PFSK-1 (cell line): ENCODE results near the gene PPM1H. TPM values are rescaled to one million over a fixed set of nuclear protein-coding genes. Genes with fewer than 3 reads are reported as not detected.

ENCODE experiments used
- FOXP2 ChIP-seq: optimal IDR thresholded peaks from 2 replicates; pipeline ENCODE3; 2011; ENCODE audit warnings: borderline replicate concordance, control low read depth, inconsistent platforms; ENCODE audit not compliant: insufficient read depth; ENCODE audit errors: extremely low read length, extremely low read depth
- POLR2AphosphoS5 ChIP-seq: IDR thresholded peaks from 2 replicates; pipeline ENCODE4 v1.6.1; 2012; ENCODE audit warnings: low read depth, mild to moderate bottlenecking, control low read depth, low read length, moderate library complexity
- SIN3A ChIP-seq: IDR thresholded peaks from 2 replicates; pipeline ENCODE4 v1.6.1; 2012; ENCODE audit warnings: mild to moderate bottlenecking, low read length, moderate library complexity, borderline replicate concordance; ENCODE audit not compliant: insufficient read depth
- TAF1 ChIP-seq: IDR thresholded peaks from 2 replicates; pipeline ENCODE4 v1.6.1; 2012; ENCODE audit warnings: low read length, control low read depth, borderline replicate concordance; ENCODE audit not compliant: insufficient read depth
- polyA plus RNA-seq: library from polyadenylated mRNA; unstranded; fragments of >200 nt; gene quantifications from one replicate; pipeline ENCODE4 v1.2.1, GENCODE V29; 2012; ENCODE audit warnings: low read depth, missing spikeins; ENCODE audit not compliant: insufficient read length
- TF ChIP-seq, protein P1 (sequence below), 2 experiments: IDR thresholded peaks; 2 replicates each; pipeline versions ENCODE4 v1.6.1 to v1.8.0; 2011 to 2012; ENCODE audit warnings: low read depth in 2 of 2, low read length in 2 of 2, control low read depth in 1 of 2, inconsistent platforms in 1 of 2, mild to moderate bottlenecking in 1 of 2, moderate library complexity in 1 of 2; ENCODE audit not compliant: insufficient read depth in 1 of 2

PPM1H gene, protein sequence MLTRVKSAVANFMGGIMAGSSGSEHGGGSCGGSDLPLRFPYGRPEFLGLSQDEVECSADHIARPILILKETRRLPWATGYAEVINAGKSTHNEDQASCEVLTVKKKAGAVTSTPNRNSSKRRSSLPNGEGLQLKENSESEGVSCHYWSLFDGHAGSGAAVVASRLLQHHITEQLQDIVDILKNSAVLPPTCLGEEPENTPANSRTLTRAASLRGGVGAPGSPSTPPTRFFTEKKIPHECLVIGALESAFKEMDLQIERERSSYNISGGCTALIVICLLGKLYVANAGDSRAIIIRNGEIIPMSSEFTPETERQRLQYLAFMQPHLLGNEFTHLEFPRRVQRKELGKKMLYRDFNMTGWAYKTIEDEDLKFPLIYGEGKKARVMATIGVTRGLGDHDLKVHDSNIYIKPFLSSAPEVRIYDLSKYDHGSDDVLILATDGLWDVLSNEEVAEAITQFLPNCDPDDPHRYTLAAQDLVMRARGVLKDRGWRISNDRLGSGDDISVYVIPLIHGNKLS
- 0.67 TPM for polyA plus RNA-seq

DNA sequence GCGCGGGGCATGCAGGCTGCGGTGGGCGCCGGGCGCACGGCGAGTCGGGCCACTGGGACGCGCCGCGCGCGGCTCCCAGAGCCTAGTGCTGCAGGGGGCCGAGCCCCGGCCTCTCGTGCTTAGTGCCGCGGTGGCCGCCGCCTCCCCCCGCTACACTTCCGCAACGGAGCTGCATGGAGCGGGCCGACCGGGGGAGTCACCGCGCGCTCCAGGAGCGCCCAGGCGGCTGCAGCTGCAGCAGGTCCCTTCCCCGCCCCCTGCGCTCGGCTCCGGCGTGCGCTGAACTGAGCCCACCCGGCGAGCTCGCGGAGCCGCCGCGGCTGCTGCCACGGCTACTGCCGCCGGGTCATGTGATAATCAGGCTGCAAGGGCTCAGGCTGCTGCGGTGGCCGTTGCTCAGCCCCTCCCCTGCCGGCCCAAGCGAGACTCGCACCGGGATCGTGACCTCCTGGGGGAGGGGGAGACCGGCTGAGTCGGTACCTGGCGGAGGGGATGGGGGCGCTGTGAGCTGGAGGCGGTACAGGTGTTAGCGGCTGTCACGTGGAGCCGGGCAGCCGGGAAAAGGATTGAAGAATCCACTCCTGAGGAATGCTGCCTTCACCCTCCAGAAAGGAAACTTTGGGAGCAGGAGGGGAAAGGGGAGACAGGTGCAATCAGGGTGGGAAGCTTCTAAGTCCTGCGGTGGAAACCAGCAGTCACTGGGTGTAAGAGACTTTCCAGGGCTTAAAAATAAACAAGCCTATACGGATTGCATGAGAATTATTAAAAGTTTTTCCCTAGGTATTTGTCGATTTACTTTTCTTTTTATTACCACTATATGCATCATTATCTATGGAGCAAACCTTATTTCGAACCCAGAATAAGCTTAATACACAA, at the start of gene PPM1H:
Gene PPM1H, minus strand, starts transcription at position 352 of the 876 bp plus-strand sequence. CDS start 414 bp downstream, outside the sequence.
- TF ChIP-seq POLR2AphosphoS5 (no peak), TAF1 (no peak), SIN3A (no peak)

DNA sequence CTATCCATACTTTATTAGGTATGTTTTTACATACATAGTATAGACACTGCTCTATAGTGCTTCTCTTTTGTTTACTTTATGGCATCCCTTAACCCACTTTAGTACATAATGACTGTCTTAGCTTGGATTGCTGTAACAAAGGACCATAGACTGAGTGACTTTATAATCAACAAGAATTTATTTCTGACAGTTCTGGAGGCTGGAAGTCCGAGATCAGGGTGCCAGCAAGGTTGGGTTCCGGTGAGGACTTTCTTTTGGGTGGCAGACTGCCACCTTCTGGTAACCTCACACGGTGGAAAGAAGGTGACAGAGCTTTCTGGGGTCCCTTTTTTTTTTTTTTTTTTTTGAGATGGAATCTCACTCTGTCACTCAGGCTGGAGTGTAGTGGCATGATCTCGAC, 48.6 kb upstream of the PPM1H start:
- TF ChIP-seq FOXP2 (no peak), TAF1 (no peak), POLR2AphosphoS5 (no peak), SIN3A (no peak)
- TF ChIP-seq, protein P1, sequence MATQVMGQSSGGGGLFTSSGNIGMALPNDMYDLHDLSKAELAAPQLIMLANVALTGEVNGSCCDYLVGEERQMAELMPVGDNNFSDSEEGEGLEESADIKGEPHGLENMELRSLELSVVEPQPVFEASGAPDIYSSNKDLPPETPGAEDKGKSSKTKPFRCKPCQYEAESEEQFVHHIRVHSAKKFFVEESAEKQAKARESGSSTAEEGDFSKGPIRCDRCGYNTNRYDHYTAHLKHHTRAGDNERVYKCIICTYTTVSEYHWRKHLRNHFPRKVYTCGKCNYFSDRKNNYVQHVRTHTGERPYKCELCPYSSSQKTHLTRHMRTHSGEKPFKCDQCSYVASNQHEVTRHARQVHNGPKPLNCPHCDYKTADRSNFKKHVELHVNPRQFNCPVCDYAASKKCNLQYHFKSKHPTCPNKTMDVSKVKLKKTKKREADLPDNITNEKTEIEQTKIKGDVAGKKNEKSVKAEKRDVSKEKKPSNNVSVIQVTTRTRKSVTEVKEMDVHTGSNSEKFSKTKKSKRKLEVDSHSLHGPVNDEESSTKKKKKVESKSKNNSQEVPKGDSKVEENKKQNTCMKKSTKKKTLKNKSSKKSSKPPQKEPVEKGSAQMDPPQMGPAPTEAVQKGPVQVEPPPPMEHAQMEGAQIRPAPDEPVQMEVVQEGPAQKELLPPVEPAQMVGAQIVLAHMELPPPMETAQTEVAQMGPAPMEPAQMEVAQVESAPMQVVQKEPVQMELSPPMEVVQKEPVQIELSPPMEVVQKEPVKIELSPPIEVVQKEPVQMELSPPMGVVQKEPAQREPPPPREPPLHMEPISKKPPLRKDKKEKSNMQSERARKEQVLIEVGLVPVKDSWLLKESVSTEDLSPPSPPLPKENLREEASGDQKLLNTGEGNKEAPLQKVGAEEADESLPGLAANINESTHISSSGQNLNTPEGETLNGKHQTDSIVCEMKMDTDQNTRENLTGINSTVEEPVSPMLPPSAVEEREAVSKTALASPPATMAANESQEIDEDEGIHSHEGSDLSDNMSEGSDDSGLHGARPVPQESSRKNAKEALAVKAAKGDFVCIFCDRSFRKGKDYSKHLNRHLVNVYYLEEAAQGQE (IDR thresholded peaks at IDR 0.05; ENCODE audit: insufficient read depth in 1 of 2, low read depth in 2 of 2, low read length in 2 of 2), result no peak

DNA sequence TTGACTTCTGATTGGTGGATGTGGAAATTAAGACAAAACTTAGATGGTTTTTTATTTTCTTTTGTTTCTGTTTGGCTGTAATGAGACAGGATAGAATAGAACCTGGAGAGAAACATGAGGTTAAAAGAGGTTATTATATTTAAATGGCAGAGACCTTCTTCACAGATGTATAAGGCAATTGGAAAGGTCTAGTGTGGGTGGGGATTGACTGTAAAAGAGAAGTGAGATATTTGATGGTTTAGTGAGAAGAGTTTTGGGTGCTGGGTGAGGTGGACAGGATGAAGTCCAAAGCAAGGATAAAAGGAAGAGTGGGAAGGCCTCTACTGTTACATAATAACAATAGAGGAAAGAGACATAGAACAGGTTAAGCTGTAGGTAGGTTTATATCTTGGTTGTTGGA, 43.8 kb upstream of the PPM1H start:
- TF ChIP-seq SIN3A, result no peak
- TF ChIP-seq, protein P1 (IDR thresholded peaks at IDR 0.05; ENCODE audit: insufficient read depth in 1 of 2, low read depth in 2 of 2, low read length in 2 of 2), result no peak

DNA sequence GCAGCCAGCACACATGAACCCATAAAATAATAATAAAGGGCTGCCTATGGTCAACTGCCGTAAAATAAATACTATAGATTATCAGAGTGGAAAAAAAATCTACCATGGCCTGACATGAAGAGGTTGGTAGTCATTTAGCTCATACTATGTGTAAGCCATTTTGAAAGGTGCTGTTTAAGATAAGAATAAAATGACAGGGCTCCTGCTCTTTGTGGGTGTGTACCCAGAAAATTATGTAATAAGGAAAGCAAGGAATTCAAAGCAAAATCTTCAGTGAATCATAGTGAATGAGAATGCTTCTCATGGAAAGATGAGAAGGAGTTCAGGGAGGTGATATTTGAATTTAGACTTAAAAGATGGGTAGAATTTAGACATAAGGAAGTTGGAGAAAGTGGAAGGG, 42.9 kb upstream of the PPM1H start:
- TF ChIP-seq, protein P1 (IDR thresholded peaks at IDR 0.05; ENCODE audit: insufficient read depth in 1 of 2, low read depth in 2 of 2, low read length in 2 of 2), result no peak
- TF ChIP-seq TAF1, result no peak
- no peak for TF ChIP-seq SIN3A
- no peak for TF ChIP-seq FOXP2
- TF ChIP-seq POLR2AphosphoS5, result no peak

DNA sequence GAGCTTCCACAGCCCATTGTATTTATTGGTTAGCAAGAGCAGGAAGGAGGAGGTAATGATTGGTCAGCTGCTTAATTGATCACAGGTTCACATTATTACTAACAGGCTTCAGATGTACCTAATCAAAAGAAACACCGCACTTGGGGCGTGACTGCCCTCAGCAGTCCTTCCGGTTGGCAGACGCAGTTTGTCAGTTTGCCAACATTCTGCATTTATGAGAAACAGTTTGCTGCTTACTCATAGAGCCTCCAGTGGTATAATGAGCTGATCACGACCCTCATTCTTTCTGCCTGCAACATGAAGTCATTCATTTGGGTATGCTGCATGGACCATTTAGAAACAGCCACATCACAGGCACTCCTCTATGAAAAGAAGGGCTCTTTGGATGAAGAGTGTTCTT, 42.5 kb upstream of the PPM1H start:
- TF ChIP-seq FOXP2 (no peak), TAF1 (no peak), SIN3A (no peak), POLR2AphosphoS5 (no peak)
- TF ChIP-seq, protein P1 (IDR thresholded peaks at IDR 0.05; ENCODE audit: insufficient read depth in 1 of 2, low read depth in 2 of 2, low read length in 2 of 2), result no peak
